Neural cell (in vitro differentiated cells): ENCODE results near the gene NDOR1. TPM values are rescaled to one million over a fixed set of nuclear protein-coding genes. Genes with fewer than 3 reads are reported as not detected.

Source experiments
- H2AFZ ChIP-seq: fragments of 200-600, 300-800 bp; sonication (generic), shearing (Covaris generic); 2 replicates; pipeline ENCODE4 v1.6.0; 2014; ENCODE audit warnings: low read depth, mild to moderate bottlenecking, antibody characterized with exemption, low read length, moderate library complexity
- H3F3A ChIP-seq: fragments of 200-600 bp; shearing (Covaris generic); 2 replicates; pipeline ENCODE4 v1.6.1; 2016; ENCODE audit warnings: mild to moderate bottlenecking, moderate library complexity, mixed read lengths, antibody characterized with exemption, low read length; ENCODE audit not compliant: insufficient read depth, poor library complexity, severe bottlenecking
- H3K27ac ChIP-seq: fragments of 200-600, 300-800 bp; sonication (generic), shearing (Covaris generic); 2 replicates; pipeline ENCODE4 v1.5.1; 2014; ENCODE audit warnings: mild to moderate bottlenecking, low read length, moderate library complexity
- H3K27me3 ChIP-seq: fragments of 300-800, 200-600 bp; sonication (generic), shearing (Covaris generic); 2 replicates; pipeline ENCODE4 v1.6.0; 2014; ENCODE audit warnings: mild to moderate bottlenecking, low read depth, low read length, moderate library complexity; ENCODE audit not compliant: insufficient read depth
- H3K36me3 ChIP-seq: fragments of 300-800, 200-600 bp; sonication (generic), shearing (Covaris generic); 2 replicates; pipeline ENCODE4 v1.5.1; 2014; ENCODE audit warnings: mild to moderate bottlenecking, antibody characterized with exemption, low read length, moderate library complexity; ENCODE audit not compliant: insufficient read depth
- H3K4me2 ChIP-seq: fragments of 300-800, 200-600 bp; sonication (generic), shearing (Covaris generic); 2 replicates; pipeline ENCODE4 v1.6.0; 2014; ENCODE audit warnings: mild to moderate bottlenecking, low read length
- H3K4me3 ChIP-seq: fragments of 300-800, 200-600 bp; sonication (generic), shearing (Covaris generic); 2 replicates; pipeline ENCODE4 v1.5.1; 2014; ENCODE audit warnings: mild to moderate bottlenecking, low read length, moderate library complexity
- H3K79me2 ChIP-seq: fragments of 200-600 bp; shearing (Covaris generic); replicated peaks from 2 replicates; pipeline ENCODE4 v1.6.0; 2014; ENCODE audit warnings: mild to moderate bottlenecking, low read length, moderate library complexity; ENCODE audit not compliant: insufficient read depth
- H3K9ac ChIP-seq: fragments of 300-800, 200-600 bp; sonication (generic), shearing (Covaris generic); 2 replicates; pipeline ENCODE4 v1.6.1; 2016; ENCODE audit warnings: mild to moderate bottlenecking, low read length, mixed read lengths
- H3K9me2 ChIP-seq: fragments of 200-600 bp; shearing (Covaris generic); 2 replicates; pipeline ENCODE4 v1.6.1; 2016; ENCODE audit warnings: mild to moderate bottlenecking, low read length, mixed read lengths; ENCODE audit not compliant: insufficient read depth
- H3K9me3 ChIP-seq: fragments of 200-600, 300-800 bp; sonication (generic), shearing (Covaris generic); 2 replicates; pipeline ENCODE4 v1.6.1; 2016; ENCODE audit warnings: mild to moderate bottlenecking, mixed run types, low read length, moderate library complexity, mixed read lengths
- H4K20me1 ChIP-seq: fragments of 200-600 bp; shearing (Covaris generic); 2 replicates; pipeline ENCODE4 v1.6.1; 2016; ENCODE audit warnings: mild to moderate bottlenecking, mixed run types; ENCODE audit not compliant: insufficient read depth
- CTCF ChIP-seq: fragments of 450-650 bp; IDR thresholded peaks from 2 replicates; pipeline ENCODE4 v1.5.1; 2014; ENCODE audit warnings: antibody characterized with exemption, mild to moderate bottlenecking, moderate library complexity; ENCODE audit not compliant: poor library complexity, severe bottlenecking
- EP300 ChIP-seq: fragments of 450-650 bp; conservative IDR thresholded peaks from 2 replicates; pipeline ENCODE4 v1.6.1; 2014; ENCODE audit warnings: antibody characterized with exemption, mild to moderate bottlenecking, moderate library complexity; ENCODE audit not compliant: poor library complexity, severe bottlenecking
- EZH2 ChIP-seq: fragments of 200-600, 300-800 bp; shearing (Covaris generic), sonication (generic); IDR thresholded peaks from 2 replicates; pipeline ENCODE4 v1.6.1; 2014; ENCODE audit warnings: antibody characterized with exemption, low read length, borderline replicate concordance, mild to moderate bottlenecking; ENCODE audit not compliant: insufficient read depth, poor library complexity, severe bottlenecking
- MXI1 ChIP-seq: fragments of 450-650 bp; conservative IDR thresholded peaks from 2 replicates; pipeline ENCODE4 v1.6.1; 2014; ENCODE audit warnings: antibody characterized with exemption, mild to moderate bottlenecking; ENCODE audit not compliant: poor library complexity, severe bottlenecking
- POLR2AphosphoS5 ChIP-seq: IDR thresholded peaks from 2 replicates; pipeline ENCODE4 v1.6.1; 2012
- RAD21 ChIP-seq: fragments of 450-650 bp; conservative IDR thresholded peaks from 2 replicates; pipeline ENCODE4 v1.6.1; 2014; ENCODE audit warnings: antibody characterized with exemption, mild to moderate bottlenecking, moderate library complexity
- REST ChIP-seq: IDR thresholded peaks from 2 replicates; pipeline ENCODE4 v1.6.1; 2012; ENCODE audit warnings: borderline replicate concordance
- SMC3 ChIP-seq: fragments of 450-650 bp; conservative IDR thresholded peaks from 2 replicates; pipeline ENCODE4 v1.6.1; 2014; ENCODE audit warnings: antibody characterized with exemption, mild to moderate bottlenecking, moderate library complexity; ENCODE audit not compliant: poor library complexity
- TAF1 ChIP-seq: IDR thresholded peaks from 2 replicates; pipeline ENCODE4 v1.6.1; 2012; ENCODE audit warnings: low read depth
- polyA plus RNA-seq: library from polyadenylated mRNA; depleted of rRNA; stranded (reverse); fragments of >200 nt; gene quantifications from 2 replicates; pipeline ENCODE4 v1.2.3, GENCODE V29; 2014

Gene NDOR1
- polyA plus RNA-seq, 1 donor from 2014 or later = 18.2 TPM

- Histone ChIP-seq H3K27me3 (peaks cover 94% of the 10 kb centered on the region), H3K4me3 (no peak overlapping the region), H3K9me3 (no peaks in the 10 kb centered on the region), H4K20me1 (no peaks in the 10 kb centered on the region), H3K27ac (no peak overlapping the region), H3K36me3 (no peaks in the 10 kb centered on the region), H3K4me2 (no peak overlapping the region), H3F3A (no peaks in the 10 kb centered on the region), H3K9ac (no peak overlapping the region), H2AFZ (no peak overlapping the region), H3K9me2 (no peaks in the 10 kb centered on the region), H3K79me2 (no peaks in the 10 kb centered on the region)
- no peak for TF ChIP-seq CTCF
Observed at GRCh38 chr9:137160716-137161557, 44.6 kb upstream of the NDOR1 start.

- Histone ChIP-seq H3K4me2 (no peak overlapping the region), H3K36me3 (no peaks in the 10 kb centered on the region), H3K9me2 (no peaks in the 10 kb centered on the region), H2AFZ (no peak overlapping the region), H3K27ac (no peak overlapping the region), H3K27me3 (peaks cover 89% of the 10 kb centered on the region), H3K9me3 (no peaks in the 10 kb centered on the region), H4K20me1 (no peaks in the 10 kb centered on the region), H3K79me2 (no peaks in the 10 kb centered on the region), H3F3A (no peaks in the 10 kb centered on the region), H3K9ac (no peak overlapping the region), H3K4me3 (no peak overlapping the region)
- TF ChIP-seq EP300 (no peak), SMC3 (no peak), TAF1 (no peak), POLR2AphosphoS5 (no peak), REST (no peak), EZH2 (no peak), CTCF (no peak), MXI1 (no peak), RAD21 (no peak)
Observed at GRCh38 chr9:137161558-137162486, 43.7 kb upstream of the NDOR1 start.
